Fibroblast of upper back skin (primary cell): ENCODE data around the gene RRAGA.
"Not testable (repeated sequence)": the region's sequence is repeated elsewhere in the genome, so short reads cannot be mapped to it uniquely, and the experiment has no call there.

Source experiments
- DNase-seq: peaks from one replicate; pipeline ENCODE4 v3.0.0-alpha.2; 2013

Gene RRAGA, protein sequence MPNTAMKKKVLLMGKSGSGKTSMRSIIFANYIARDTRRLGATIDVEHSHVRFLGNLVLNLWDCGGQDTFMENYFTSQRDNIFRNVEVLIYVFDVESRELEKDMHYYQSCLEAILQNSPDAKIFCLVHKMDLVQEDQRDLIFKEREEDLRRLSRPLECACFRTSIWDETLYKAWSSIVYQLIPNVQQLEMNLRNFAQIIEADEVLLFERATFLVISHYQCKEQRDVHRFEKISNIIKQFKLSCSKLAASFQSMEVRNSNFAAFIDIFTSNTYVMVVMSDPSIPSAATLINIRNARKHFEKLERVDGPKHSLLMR

DNA sequence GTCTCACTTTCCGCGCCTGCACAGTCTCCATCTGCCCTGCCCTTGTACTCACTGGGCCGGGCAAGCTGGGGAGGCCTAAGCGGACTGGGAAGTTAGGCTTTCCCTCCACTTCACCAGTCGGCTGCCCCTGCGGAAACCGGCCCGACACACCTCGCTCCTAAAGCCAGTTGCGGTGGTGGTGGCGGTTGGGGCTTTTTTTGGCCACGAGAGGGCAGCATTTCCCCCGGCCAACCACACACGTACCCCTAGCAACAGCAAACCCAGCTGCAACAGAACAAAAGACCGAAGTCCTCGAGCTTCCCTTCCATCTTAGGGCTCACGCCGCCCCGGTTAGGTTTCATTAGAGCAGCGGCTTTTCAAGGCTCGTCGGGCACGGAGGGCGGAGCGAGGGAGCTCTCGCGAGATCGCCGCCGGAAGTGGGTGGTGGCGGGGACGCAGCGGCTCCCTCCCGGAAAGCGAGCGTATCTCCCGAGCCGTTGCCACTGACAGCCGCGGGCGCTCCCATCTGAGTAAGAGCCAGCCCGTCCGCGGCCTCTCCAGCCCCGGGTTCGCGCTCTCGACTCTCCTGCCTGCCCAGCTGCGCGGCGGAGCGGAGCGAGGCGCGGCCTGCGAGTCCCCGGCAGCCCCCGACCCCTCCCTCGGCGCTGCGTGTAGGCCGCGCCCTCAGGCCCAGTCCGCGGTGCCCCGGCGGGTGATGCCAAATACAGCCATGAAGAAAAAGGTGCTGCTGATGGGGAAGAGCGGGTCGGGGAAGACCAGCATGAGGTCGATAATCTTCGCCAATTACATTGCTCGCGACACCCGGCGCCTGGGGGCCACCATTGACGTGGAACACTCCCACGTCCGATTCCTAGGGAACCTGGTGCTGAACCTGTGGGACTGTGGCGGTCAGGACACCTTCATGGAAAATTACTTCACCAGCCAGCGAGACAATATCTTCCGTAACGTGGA, at the start of gene RRAGA:
Gene RRAGA, plus strand, starts transcription at position 462 of the 951 bp plus-strand sequence. Its CDS starts 233 bp downstream, at position 695.
- peak; percentile 97 for DNase-seq

DNA sequence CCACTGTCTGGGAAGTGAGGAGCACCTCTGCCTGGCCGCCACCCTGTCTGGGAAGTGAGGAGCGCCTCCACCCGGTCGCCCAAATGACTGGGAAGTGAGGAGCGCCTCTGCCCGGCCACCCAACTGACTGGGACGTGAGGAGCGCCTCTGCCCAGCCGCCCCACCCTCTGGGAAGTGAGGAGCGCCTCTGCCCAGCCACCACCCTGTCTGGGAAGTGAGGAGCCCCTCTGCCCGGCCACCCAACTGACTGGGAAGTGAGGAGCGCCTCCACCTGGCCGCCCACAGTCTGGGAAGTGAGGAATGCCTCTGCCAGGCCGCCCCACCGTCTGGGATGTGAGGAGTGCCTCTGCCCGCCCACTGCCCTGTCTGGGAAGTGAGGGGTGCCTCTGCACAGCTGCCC, 49.1 kb upstream of the RRAGA start:
- DNase-seq: no peak

DNA sequence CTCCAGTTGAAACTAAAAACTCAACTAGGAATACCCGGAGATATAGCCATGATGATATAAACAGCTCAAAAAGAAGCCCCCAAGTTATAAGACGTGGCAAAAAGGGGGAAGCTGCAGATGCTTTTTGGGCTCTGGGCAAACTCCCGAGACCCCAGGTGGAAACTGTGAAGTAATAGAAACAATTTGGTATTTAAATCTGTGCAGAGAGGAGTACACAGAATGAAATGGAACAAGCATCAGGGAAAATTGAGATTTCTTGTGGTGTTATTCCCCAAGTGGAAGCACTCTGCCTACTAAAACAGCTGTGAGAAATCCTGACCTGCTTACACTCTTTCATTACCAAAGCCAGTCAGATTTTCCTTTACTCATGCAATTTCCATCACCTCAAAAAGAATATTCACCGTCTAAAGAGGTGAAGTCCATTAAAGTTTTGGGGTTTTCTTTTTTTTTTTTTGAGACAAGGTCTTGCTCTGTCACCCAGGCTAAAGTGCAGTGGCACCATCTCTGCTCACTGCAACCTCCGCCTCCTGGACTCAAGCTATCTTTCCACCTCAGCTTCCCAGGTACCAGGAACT, 39.7 kb upstream of the RRAGA start:
- DNase-seq: no peak

DNA sequence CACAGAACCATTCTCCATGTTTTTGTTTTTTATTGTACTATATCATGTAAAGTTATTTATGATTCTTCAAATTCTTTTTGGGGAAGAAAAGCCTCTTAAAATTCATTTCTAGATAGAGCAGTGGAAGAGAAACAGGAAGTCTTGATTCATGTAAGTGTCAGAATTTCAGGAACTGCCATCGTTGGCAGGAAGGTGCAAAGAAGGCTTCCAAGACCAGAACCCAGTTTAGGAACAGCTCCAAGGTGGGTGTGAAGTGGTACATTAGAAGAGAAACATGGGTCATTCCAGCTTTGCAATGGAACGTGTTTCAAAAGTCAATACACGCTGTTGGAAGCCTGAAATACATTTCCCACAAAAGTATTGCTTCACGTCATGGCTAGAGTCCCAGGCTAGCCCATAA, 31.0 kb upstream of the RRAGA start:
- no peak for DNase-seq

DNA sequence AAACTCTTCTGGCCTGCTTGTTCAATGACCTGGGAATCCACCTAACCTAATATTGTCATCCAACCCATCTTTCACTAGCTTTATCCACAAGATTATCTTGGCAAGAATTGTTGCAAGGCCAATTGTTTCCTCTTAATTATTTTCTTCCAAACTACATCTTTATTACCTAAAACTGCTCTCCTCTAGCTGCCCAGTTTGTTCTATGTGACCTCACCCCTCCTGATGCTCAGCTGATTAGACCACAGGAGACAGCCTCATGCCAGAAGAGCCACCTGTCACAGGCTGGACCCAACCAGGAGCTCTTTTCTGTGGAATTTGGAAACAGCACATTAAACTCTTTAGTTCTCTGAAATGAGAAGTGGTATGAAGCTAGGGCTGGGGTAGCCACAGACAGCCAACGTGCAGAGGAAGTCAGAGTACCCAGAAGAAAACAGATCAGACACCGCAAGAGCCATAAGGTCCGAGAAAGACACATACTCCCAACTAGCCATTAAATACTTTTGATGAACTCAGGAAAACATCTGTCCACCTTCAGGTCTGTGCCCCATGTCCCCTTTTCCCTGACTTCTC, 28.3 kb upstream of the RRAGA start:
- DNase-seq: no peak

DNA sequence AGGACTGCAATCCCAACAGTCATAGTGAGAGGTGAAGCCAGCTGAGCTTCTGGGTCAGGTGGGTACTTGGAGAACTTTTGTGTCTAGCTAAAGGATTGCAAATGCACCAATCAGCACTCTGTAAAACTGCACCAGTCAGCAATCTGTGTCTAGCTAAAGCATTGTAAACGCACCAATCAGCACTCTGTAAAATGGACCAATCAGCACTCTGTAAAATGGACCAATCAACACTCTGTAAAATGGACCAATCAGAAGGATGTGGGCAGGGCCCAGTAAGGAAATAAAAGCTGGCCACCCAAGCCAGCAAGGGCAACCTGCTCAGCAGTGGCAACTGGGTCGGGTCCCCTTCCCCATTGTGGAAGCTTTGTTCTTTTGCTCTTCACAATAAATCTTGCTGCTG, 27.6 kb upstream of the RRAGA start:
- not testable (repeated sequence) for DNase-seq

DNA sequence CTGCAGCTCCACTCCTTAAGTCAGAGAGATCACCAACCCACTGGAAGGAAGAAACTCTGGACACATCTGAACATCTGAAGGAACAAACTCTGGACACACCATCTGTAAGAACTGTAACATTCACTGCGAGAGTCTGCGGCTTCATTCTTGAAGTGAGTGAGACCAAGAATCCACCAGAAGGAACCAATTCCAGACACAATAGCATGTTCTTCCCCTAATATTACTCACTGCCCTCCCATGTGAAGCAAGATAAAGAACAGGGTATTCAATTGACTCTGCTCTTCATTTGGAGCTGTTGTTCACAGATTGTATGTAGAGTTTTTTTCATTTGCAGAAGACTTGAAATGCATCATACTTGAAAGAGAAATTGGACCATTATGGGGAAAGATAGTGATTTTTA, 27.0 kb upstream of the RRAGA start:
- DNase-seq: no peak

DNA sequence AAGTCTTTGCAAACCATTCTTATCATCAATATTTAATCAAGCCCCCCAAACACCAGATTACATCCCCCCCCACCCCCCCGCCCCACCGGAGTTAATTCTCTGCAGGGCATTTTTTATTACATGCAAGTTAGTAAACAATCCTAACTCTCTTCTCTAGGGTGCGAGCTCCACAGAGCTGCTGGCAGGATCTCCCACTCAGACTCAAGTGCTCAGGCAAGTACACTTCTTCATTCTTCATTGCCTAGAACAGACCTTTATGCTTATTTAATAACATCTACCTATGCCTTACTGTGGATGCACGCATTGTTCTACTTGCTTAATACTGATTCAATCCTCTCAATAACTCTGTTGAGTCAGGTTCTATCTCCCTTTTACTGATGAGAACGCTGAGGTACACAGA, 26.1 kb upstream of the RRAGA start:
- DNase-seq: no peak

DNA sequence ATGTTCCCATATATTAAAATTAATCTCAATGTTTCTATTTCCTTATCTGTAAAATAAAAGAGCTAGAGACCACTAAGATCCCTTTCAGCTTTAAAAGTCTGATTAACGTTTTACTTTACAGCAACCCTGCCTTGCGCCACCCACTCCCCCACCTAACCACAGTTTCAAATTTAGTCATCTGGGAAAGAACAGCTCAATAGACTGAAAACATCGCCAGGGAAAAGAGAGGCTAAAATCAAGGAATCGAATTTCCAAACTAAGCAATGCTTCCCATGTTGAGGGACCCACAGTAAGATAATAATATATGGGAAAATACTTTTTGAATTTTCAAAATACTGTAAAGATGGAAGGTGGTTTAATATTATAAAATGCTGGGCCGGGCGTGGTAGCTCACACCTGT, 22.9 kb upstream of the RRAGA start:
- DNase-seq: no peak

DNA sequence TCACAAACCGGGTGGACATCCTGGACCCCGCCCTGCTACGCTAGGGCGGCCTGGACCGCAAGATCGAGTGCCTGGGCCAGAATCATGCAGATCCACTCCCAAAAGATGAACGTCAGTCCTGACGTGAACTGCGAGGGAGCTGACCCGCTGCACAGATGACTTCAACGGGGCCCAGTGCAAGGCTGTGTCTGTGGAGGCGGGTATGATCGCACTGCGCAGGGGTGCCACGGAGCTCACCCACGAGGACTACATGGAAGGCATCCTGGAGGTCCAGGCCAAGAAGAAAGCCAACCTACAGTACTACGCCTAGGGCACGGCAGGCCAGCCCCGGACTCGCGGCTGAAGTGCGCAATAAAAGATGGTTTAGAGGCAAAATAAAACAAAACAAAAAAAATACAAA, 21.4 kb upstream of the RRAGA start:
- DNase-seq: no peak

DNA sequence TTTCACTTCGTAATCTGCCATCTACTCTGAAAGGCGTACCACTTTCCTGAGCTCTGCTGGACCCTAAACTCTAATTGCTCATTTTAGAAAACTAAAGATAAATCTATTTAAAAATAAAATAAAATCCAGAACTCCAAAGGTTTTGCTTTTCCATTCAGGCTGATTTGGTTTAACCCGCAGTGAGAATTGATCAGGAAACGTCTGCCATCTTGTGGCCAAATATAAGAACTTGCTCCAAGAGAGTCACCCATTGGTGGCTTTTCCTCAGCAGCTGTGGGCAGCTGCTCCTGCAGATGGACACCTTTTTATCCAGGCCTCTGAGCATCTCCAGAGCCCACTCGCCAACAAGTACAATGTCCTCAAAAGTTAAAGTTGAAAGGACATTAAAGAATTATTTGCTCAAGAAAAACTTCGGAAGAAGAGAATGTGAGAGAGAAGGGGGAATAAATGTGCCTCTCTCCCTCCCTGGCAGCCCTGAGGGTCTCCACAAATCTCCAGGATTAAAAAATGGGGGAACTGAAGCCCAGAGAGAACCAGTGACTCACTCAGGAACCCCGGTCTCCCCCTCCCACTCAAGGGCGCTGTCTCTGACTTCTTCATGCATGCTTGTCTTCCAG, 20.3 kb upstream of the RRAGA start:
- peak; percentile 73 for DNase-seq

DNA sequence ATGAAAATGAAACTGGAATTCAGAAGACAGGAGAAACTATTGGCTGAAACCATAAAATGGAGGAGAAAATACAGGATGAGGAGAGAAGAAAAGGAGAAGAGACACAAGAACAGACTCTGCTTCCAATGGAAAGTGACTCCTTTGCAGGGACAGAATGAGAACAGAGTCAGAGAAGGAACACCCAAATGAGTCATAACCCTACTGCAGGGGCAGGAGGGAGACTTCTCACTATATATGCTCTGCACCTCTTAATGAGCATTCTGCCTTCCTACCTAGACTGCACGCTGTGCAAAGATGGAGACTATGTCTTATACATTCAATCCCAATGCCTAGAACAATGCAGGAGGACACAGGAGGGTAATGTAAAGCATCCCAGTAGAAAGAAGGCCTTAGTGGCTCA, 18.3 kb upstream of the RRAGA start:
- no peak for DNase-seq

DNA sequence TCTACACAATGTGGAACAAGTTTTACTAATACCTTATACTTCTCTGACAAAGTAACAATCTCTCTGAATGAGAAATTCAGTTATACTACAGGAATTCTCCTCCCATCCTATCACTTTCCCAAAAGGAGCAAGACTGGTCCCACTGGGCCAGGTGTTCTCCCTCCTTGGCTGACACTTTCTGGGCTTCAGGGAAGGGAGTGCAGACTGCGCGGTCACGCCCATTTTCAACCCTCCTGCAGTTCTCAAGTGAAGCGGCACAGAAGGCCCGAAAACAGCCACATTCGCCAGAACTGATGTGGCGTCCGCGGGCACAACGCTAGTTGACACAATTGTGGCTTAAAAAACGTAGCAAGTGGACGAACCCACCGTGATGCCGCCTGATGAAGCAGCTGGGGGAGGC, 16.8 kb upstream of the RRAGA start:
- DNase-seq: no peak

DNA sequence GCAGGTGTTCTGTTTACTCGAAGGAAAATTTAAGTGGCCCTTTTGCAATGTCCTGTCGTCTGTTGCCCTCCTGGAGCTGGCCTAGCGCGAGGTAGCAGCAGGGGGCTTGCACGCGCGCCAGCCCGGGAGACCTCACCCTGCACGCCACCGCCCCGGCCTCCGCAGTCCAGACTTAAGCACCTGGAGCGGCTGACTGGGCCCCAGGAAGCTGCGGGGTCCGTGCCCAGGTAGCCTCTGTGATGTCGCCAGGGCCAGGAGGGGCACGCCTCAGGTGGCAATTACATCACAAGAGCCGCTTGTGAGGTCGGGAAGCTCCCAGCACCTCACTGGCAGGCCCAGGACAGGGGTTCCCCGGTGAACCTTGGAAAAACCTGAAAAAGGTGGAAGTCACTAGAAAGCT, 16.2 kb upstream of the RRAGA start, which contains the start of gene SAXO1:
Gene SAXO1, minus strand, starts transcription at position 195 of the 400 bp plus-strand sequence. CDS start 301 bp downstream, outside the sequence.
- DNase-seq: no peak

DNA sequence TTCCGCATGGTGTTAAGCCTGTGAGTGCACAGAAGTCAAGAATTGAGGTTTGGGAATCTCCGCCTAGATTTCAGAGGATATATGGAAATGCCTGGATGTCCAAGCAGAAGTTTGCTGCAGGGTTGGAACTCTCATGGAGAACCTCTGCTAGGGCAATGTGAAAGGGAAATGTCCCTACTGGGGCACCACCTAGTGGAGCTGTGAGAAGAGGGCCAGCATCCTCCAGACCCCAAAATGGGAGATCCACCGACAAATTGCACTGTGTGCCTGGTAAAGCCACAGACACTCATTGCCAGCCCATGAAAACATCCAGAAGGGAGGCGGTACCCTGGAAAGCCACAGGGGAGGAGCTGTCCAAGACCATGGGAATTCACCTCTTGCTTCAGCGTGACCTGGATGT, 12.6 kb upstream of the RRAGA start:
- no peak for DNase-seq

DNA sequence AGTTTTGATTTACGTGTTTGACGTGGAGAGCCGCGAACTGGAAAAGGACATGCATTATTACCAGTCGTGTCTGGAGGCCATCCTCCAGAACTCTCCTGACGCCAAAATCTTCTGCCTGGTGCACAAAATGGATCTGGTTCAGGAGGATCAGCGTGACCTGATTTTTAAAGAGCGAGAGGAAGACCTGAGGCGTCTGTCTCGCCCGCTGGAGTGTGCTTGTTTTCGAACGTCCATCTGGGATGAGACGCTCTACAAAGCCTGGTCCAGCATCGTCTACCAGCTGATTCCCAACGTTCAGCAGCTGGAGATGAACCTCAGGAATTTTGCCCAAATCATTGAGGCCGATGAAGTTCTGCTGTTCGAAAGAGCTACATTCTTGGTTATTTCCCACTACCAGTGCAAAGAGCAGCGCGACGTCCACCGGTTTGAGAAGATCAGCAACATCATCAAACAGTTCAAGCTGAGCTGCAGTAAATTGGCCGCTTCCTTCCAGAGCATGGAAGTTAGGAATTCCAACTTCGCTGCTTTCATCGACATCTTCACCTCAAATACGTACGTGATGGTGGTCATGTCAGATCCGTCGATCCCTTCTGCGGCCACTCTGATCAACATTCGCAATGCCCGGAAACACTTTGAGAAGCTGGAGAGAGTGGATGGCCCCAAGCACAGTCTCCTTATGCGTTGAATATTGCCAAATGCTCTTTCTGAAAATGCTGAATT, 850 bp downstream of the RRAGA start:
- peak; percentile 53 for DNase-seq

DNA sequence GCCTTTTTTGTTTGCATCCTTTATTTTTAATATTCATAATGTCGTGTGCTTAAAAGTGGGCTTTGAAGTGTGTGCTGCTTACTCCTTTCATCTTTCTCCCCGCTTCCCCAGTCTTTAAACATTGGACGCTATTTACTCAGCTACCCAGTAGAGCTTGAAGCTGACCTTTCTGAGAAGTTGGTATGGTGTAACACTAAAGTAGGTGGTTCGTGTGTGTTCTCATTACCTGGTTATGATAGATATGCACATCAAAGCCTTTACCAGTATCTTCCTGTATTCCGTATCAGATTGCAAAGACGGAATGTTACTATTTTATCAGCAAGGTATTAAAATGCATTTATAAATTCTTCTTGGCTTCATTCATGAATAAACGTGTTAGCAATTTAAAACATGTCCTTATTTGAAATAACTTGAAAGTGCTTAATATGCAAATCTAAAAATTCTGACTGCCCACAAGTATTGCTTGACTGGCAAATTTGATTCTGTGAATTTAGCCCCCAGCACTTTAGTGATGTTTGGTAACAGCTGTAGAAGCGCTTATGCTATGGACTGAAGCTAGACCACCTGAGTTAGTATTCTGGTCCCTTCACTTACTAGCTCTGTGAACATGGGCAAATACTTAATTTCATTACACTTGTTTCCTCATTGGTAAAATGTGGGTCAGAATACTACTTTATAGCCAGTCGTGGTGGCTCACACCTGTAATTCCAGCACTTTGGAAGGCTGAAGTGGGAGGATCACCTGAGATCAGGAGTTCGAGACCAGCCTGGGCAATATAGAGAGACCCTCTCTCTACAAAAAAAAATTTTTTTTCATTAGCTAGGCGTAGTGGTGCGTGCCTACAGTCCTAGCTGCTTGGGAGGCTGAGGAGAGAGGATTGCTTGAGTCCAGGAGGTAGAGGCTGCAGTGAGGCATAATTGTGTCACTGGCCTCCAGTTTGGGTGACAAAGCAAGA, 1.7 kb downstream of the RRAGA start:
- DNase-seq: no peak

DNA sequence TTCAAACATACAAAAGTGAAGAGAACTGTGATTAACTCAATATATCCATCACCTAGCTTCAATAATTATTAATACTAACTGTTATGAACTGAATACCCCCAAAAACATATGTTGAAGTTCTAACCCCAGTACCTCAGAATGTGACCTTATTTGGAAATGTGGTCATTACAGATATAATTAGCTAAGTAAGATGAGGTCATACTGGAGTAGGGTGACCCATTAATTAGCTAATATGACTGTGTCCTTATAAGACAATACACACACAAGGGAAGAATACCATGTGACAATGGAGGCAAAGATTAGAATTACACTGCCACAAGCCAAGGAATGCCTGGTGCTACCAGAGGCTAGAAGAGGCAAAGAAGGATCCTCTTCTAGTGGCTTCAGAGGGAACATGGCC, 7.8 kb downstream of the RRAGA start:
- DNase-seq: no peak

DNA sequence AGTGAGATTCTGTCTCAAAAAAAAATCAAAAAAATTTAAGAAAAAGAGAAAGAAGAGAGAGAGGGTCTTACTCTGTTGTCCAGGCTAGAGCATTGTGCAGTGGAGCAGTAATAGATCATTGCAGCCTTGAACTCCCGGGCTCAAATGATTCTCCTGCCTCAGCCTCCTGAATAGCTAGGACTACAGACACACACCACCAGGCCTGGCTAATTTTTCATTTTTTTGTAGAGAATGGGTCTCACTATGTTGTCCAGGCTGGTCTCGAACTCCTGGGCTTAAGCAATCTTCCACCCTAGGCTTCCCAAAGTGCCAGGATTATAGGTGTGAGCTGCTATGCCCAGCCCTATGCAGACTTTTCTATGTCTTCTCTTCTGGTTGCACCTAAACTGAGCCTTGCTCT, 25.0 kb downstream of the RRAGA start:
- no peak for DNase-seq

DNA sequence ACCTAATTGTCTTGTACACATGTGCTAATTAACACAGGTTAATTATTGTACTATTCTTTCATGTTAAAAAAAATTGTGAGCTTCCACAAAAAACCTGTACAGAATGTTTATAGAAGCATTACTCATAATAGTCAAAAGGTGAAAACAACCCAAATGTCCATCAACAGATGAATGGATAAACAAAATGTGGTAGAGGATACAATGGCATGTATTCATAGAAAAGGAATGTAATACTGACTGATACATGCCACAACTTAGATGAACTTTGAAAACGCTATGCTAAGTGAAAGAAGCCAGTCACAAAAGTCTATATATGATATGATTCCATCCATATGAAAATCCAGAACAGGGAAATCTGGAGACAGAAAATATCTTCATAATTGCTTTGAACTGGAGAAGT, 25.6 kb downstream of the RRAGA start:
- no peak for DNase-seq

DNA sequence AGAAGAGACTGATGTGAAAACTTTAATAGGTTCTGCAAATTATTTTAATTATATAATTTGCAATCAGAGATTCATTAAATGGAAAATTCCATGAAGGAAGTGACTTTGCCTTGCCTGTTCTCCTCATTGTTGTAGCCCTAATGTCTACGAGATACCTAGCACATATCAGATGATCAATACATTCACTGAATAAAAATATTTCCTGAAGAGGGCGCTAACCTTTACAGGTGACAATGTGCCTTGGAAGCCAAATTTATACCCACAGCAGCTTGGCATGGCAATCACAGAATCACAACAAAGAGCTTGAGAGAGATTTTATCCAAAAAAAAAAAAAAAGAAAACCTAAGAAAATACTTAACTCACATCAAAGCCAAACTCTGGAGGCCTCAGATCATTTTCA, 36.1 kb downstream of the RRAGA start:
- peak; percentile 18 for DNase-seq
